Mesothelial cell of epicardium (in vitro differentiated cells): ENCODE results near the gene LYZL1. TPM values are rescaled to one million over a fixed set of nuclear protein-coding genes. Genes with fewer than 3 reads are reported as not detected.
A peak's percentile ranks its signal among the peaks of the same experiment; 100 is the strongest.
"Not testable (repeated sequence)": the region's sequence is repeated elsewhere in the genome, so short reads cannot be mapped to it uniquely, and the experiment has no call there.

Source experiments
- DNase-seq, 2 experiments: peaks; one replicate each; pipeline ENCODE4 v3.0.0; 2021; ENCODE audit warnings: low spot score in 2 of 2; ENCODE audit not compliant: unreplicated experiment in 2 of 2
- H3K27ac Mint-ChIP-seq: 2 replicates; pipeline ENCODE4 v1.8.0; 2021; ENCODE audit warnings: mixed read lengths
- H3K27me3 Mint-ChIP-seq: 2 replicates; pipeline ENCODE4 v1.8.0; 2021; ENCODE audit warnings: low read depth, mixed read lengths
- H3K36me3 Mint-ChIP-seq: 2 replicates; pipeline ENCODE4 v1.8.0; 2021; ENCODE audit warnings: mixed read lengths
- H3K4me1 Mint-ChIP-seq: 2 replicates; pipeline ENCODE4 v1.8.0; 2021; ENCODE audit warnings: mixed read lengths
- H3K4me3 Mint-ChIP-seq: 2 replicates; pipeline ENCODE4 v1.8.0; 2021; ENCODE audit warnings: mild to moderate bottlenecking, moderate library complexity, mixed read lengths
- H3K9me3 Mint-ChIP-seq: 2 replicates; pipeline ENCODE4 v1.8.0; 2021; ENCODE audit warnings: mixed read lengths
- CTCF ChIP-seq: fragments of 200-600 bp; sonication (generic); IDR thresholded peaks from one replicate; pipeline ENCODE4 v1.5.0; 2021; ENCODE audit warnings: antibody characterized with exemption; ENCODE audit not compliant: unreplicated experiment
- total RNA-seq: library from RNA; stranded (reverse); gene quantifications from 3 replicates; pipeline ENCODE4 v1.2.1, GENCODE V29; 2021

The LYZL1 gene
- total RNA-seq, 1 donor from 2014 or later = not detected

GRCh38 chr10:29328983-29329382 is 40.1 kb downstream of the LYZL1 start:
- H3K9me3 Mint-ChIP-seq = no peaks in the 10 kb centered on the region
- H3K27me3 Mint-ChIP-seq = no peaks in the 10 kb centered on the region
- no peak for TF ChIP-seq CTCF
- H3K27ac Mint-ChIP-seq = peak overlapping the region; percentile 18
- no peak for DNase-seq
- H3K4me3 Mint-ChIP-seq = no peak overlapping the region
- H3K36me3 Mint-ChIP-seq = no peaks in the 10 kb centered on the region
- peaks cover 23% of the 10 kb centered on the region for H3K4me1 Mint-ChIP-seq

GRCh38 chr10:29329420-29329819 is 40.5 kb downstream of the LYZL1 start:
- H3K27me3 Mint-ChIP-seq = no peaks in the 10 kb centered on the region

GRCh38 chr10:29332061-29332760 is 43.3 kb downstream of the LYZL1 start:
- Mint-ChIP-seq H3K27ac (no peak overlapping the region), H3K36me3 (no peaks in the 10 kb centered on the region), H3K9me3 (peaks cover 16% of the 10 kb centered on the region), H3K27me3 (no peaks in the 10 kb centered on the region), H3K4me1 (peaks cover 18% of the 10 kb centered on the region), H3K4me3 (no peak overlapping the region)
- TF ChIP-seq CTCF = no peak
- DNase-seq = no peak

More at GRCh38 chr10:29329420-29329819, 40.5 kb downstream of the LYZL1 start:
- no peaks in the 10 kb centered on the region for H3K9me3 Mint-ChIP-seq
- H3K4me3 Mint-ChIP-seq = no peak overlapping the region
- no peaks in the 10 kb centered on the region for H3K36me3 Mint-ChIP-seq
- no peak for TF ChIP-seq CTCF
- H3K4me1 Mint-ChIP-seq = peaks cover 21% of the 10 kb centered on the region
- DNase-seq = no peak
- H3K27ac Mint-ChIP-seq = peak overlapping the region; percentile 18

- H3K4me3 Mint-ChIP-seq = no peak overlapping the region
Observed at GRCh38 chr10:29332761-29333148, 43.9 kb downstream of the LYZL1 start.

GRCh38 chr10:29337526-29337925 is 48.7 kb downstream of the LYZL1 start:
- not testable (repeated sequence) for H3K27ac Mint-ChIP-seq, H3K4me3 Mint-ChIP-seq
- peaks cover 38% of the 10 kb centered on the region for H3K9me3 Mint-ChIP-seq

More at GRCh38 chr10:29332761-29333148, 43.9 kb downstream of the LYZL1 start:
- H3K9me3 Mint-ChIP-seq = peaks cover 16% of the 10 kb centered on the region
- H3K27ac Mint-ChIP-seq = no peak overlapping the region
- H3K36me3 Mint-ChIP-seq = no peaks in the 10 kb centered on the region
- H3K27me3 Mint-ChIP-seq = no peaks in the 10 kb centered on the region
- no peak for TF ChIP-seq CTCF
- no peak for DNase-seq
- peaks cover 18% of the 10 kb centered on the region for H3K4me1 Mint-ChIP-seq

GRCh38 chr10:29343607-29344038 is 54.8 kb downstream of the LYZL1 start:
- Mint-ChIP-seq H3K4me1 (peaks cover 7% of the 10 kb centered on the region), H3K27ac (no peak overlapping the region), H3K4me3 (no peak overlapping the region), H3K9me3 (peaks cover 31% of the 10 kb centered on the region), H3K27me3 (no peaks in the 10 kb centered on the region), H3K36me3 (peaks cover 8% of the 10 kb centered on the region)
- no peak for DNase-seq
- TF ChIP-seq CTCF = no peak

More at GRCh38 chr10:29337526-29337925, 48.7 kb downstream of the LYZL1 start:
- not testable (repeated sequence) for H3K4me1 Mint-ChIP-seq, H3K27me3 Mint-ChIP-seq, H3K36me3 Mint-ChIP-seq, DNase-seq
